HL-60/S4 (cell line): Measurements from ENCODE around the gene MED4.

Experiments
- in situ Hi-C: fragments of 300-500 bp; cut with MboI; formaldehyde crosslinking; loops from 2 replicates; pipeline ENCODE4 v1.14.3; 2022; ENCODE audit warnings: low sequenced_read_pairs

Gene MED4

GRCh38 chr13:48040049-48040448 is 54.9 kb downstream of the MED4 start:
- in situ Hi-C loops: no loop called here

DNA sequence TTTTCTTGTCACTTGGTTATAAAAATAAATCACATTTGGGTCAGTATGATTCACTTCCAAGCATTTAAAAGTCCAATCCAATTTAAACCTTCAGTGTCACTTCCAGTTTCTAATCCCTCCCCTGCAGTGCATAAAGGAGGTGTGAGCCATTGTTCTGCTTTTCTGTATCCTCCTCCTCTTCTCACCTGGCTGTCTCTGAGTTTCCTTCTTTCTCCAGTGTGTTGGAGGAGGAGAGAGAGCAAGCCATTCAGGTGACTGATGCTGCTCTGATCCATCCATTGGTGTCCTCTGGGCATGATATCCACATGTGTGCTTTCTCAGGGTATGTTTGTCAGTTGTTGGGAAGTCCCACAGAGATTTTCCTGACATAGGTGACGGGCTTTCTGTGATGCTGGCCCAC is 56.1 kb downstream of the MED4 start:
- in situ Hi-C loops: no loop called here

GRCh38 chr13:48037346-48038173 is 57.3 kb downstream of the MED4 start, which contains the start of gene NUDT15:
Gene NUDT15, plus strand, starts transcription at chr13:48037726. Its CDS starts 21 bp downstream, at chr13:48037747.
- in situ Hi-C loops: no loop called here

DNA sequence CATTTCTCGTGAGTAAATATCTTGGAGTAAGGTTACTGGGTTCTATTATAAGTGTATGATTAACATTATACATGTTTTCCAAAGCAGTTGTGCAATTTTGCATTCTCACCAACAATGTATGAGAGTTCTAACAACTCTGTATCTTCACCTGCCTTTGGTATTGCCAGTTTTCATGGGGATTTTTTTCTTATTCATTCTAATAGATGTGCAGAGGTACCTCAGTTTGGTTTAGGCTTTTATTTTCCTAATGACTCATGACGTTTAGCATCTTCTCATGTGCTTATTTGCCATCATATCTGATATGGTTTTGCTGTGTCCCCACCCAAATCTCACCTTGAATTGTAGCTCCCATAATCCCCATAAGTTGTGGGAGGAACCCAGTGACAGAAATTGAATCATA is 65.0 kb downstream of the MED4 start:
- in situ Hi-C loops: no loop called here

DNA sequence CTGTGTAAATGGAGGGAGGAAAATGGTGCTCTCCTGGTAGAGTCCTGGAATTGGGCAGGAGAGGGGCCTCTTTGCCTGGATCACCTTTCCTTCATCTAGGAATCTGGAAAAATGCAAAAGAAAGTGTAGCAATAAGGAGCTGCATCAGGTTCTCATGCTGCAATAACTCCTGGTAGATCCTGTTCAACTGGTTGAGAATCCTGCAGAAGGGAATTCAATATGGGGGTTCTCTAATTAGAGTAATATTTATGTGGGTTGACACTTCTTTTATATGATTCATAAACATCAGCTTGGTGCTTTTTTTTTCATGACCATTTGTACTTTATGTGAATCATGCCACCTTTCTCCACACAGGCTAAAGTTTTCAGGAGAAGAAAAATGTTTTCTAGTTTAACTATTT is 66.8 kb downstream of the MED4 start:
- in situ Hi-C loops: no loop called here
